Endothelial cell of umbilical vein (primary cell): Measurements from ENCODE around the gene CLEC11A. TPM values are rescaled to one million over a fixed set of nuclear protein-coding genes. Genes with fewer than 3 reads are reported as not detected.

Source experiments
- BruUV-seq: library from RNA; stranded (reverse); fragments of 400-500 nt; replicated peaks from 2 replicates; lab custom pipeline; 2021; lab: Mats Ljungman, UMichigan
- CTCF ChIA-PET: fragments of 300-600, 350-600 bp; sonication (Branson Sonifier 250); formaldehyde crosslinking; loops from one replicate; lab custom pipeline; 2021; ENCODE audit warnings: antibody characterized with exemption, inconsistent platforms; lab: Charles Lee
- POLR2A ChIA-PET: fragments of 300-600, 350-600 bp; sonication (Branson Sonifier 250); formaldehyde crosslinking; loops from one replicate; lab custom pipeline; 2021; ENCODE audit warnings: antibody characterized with exemption, inconsistent platforms; lab: Charles Lee
- DNase-seq: peaks from one replicate; pipeline ENCODE4 v3.0.0-alpha.2; 2011; ENCODE audit warnings: low read depth, low spot score
- FAIRE-seq: peaks from 2 replicates; lab custom pipeline; 2011; peaks lifted over from hg19 to GRCh38; lab: Jason Lieb, UNC
- H2AFZ ChIP-seq: 2 replicates; pipeline ENCODE4 v1.6.0; 2012; ENCODE audit warnings: low read depth, low read length, control low read depth, inconsistent platforms
- H3K27ac ChIP-seq: 2 replicates; pipeline ENCODE4 v1.5.1; 2011; ENCODE audit warnings: low read depth, mild to moderate bottlenecking, control low read depth, low read length, moderate library complexity; ENCODE audit not compliant: insufficient read depth
- H3K27me3 ChIP-seq, 2 experiments: 2 replicates each; pipeline versions ENCODE4 v1.6.0 to v1.6.1; 2011; ENCODE audit warnings: low read length in 2 of 2, mixed read lengths in 1 of 2; ENCODE audit not compliant: control insufficient read depth in 2 of 2, insufficient read depth in 2 of 2
- H3K36me3 ChIP-seq, 2 experiments: 2 replicates in 1 of 2; 3 replicates in 1 of 2; pipeline ENCODE4 v1.5.1; 2011; ENCODE audit warnings: low read length in 2 of 2, mild to moderate bottlenecking in 1 of 2, moderate library complexity in 1 of 2; ENCODE audit not compliant: control insufficient read depth in 2 of 2, insufficient read depth in 2 of 2; ENCODE audit errors: extremely low read depth in 1 of 2
- H3K4me1 ChIP-seq: 3 replicates; pipeline ENCODE4 v1.5.1; 2011; ENCODE audit warnings: mild to moderate bottlenecking, low read length; ENCODE audit not compliant: control insufficient read depth, insufficient read depth; ENCODE audit errors: extremely low read depth
- H3K4me2 ChIP-seq: 2 replicates; pipeline ENCODE4 v1.6.1; 2011; ENCODE audit warnings: low read length, control low read depth, mixed read lengths; ENCODE audit not compliant: insufficient read depth
- H3K4me3 ChIP-seq, 3 experiments: fragments of 200-600 bp in 1 of 3; sonication (generic), shearing (Covaris generic) in 1 of 3; replicated peaks in 1 of 3; 2 replicates each; pipeline ENCODE4 v1.5.1; 2011 to 2016; ENCODE audit warnings: control low read depth in 3 of 3, low read length in 3 of 3, mild to moderate bottlenecking in 2 of 3, inconsistent platforms in 1 of 3, low read depth in 1 of 3, moderate library complexity in 1 of 3; ENCODE audit not compliant: insufficient read depth in 1 of 3
- H3K79me2 ChIP-seq: 2 replicates; pipeline ENCODE4 v1.6.0; 2012; ENCODE audit warnings: low read length, inconsistent platforms; ENCODE audit not compliant: control insufficient read depth, insufficient read depth
- H3K9ac ChIP-seq: replicated peaks from 2 replicates; pipeline ENCODE3; 2011; ENCODE audit warnings: low read length, control low read depth; ENCODE audit not compliant: insufficient read depth; ENCODE audit errors: extremely low read depth
- H3K9me1 ChIP-seq: replicated peaks from 3 replicates; pipeline ENCODE4 v1.6.0; 2011; ENCODE audit warnings: mild to moderate bottlenecking, low read length; ENCODE audit not compliant: control insufficient read depth, insufficient read depth; ENCODE audit errors: extremely low read depth
- H3K9me3 ChIP-seq: replicated peaks from 2 replicates; pipeline ENCODE4 v1.5.1; 2012; ENCODE audit warnings: low read length, inconsistent platforms; ENCODE audit not compliant: control insufficient read depth, insufficient read depth
- H4K20me1 ChIP-seq: replicated peaks from 2 replicates; pipeline ENCODE3; 2011; ENCODE audit warnings: mild to moderate bottlenecking, low read length; ENCODE audit not compliant: control insufficient read depth, insufficient read depth; ENCODE audit errors: extremely low read depth
- EZH2 ChIP-seq: IDR thresholded peaks from 2 replicates; pipeline ENCODE4 v1.6.1; 2012; ENCODE audit warnings: borderline replicate concordance, low read depth, mild to moderate bottlenecking, moderate library complexity, low read length, inconsistent platforms; ENCODE audit not compliant: severe bottlenecking
- FOS ChIP-seq: IDR thresholded peaks from 2 replicates; pipeline ENCODE4 v1.6.1; 2011; ENCODE audit warnings: mild to moderate bottlenecking, low read length, moderate library complexity, borderline replicate concordance; ENCODE audit not compliant: insufficient read depth
- GATA2 ChIP-seq: IDR thresholded peaks from 2 replicates; pipeline ENCODE4 v1.7.0; 2011; ENCODE audit warnings: low read depth, mild to moderate bottlenecking, moderate library complexity, mixed read lengths, low read length; ENCODE audit not compliant: insufficient read length, insufficient read depth
- JUN ChIP-seq: IDR thresholded peaks from 2 replicates; pipeline ENCODE4 v1.6.1; 2011; ENCODE audit warnings: borderline replicate concordance, low read depth; ENCODE audit not compliant: insufficient read length, insufficient read depth
- MYC ChIP-seq: IDR thresholded peaks from one replicate; pipeline ENCODE4 v1.6.1; 2011; ENCODE audit warnings: mild to moderate bottlenecking, low read depth, low read length
- POLR2A ChIP-seq: IDR thresholded peaks from 2 replicates; pipeline ENCODE4 v1.6.1; 2012; ENCODE audit warnings: low read depth, mild to moderate bottlenecking, control low read depth, low read length
- POLR2AphosphoS5 ChIP-seq: IDR thresholded peaks from 2 replicates; pipeline ENCODE4 v1.6.1; 2012; ENCODE audit warnings: low read depth, mild to moderate bottlenecking, control low read depth, low read length, moderate library complexity; ENCODE audit not compliant: insufficient read depth
- dilution Hi-C: fragments of 300-500 bp; cut with MboI; formaldehyde crosslinking; loops from one replicate; pipeline ENCODE4 v1.15.0; 2019; ENCODE audit warnings: low sequenced_read_pairs; ENCODE audit not compliant: extremely low pct_ligation_motif_present
- intact Hi-C: fragments of 100-400 bp; cut with micrococcal nuclease; formaldehyde crosslinking; loops from one replicate; pipeline ENCODE4 v1.10.0; 2022
- polyA plus RNA-seq, 4 experiments: library from polyadenylated mRNA; depleted of rRNA in 3 of 4; stranded (reverse) in 3 of 4; unstranded in 1 of 4; fragments of >200 nt; gene quantifications; 2 replicates each; pipeline versions ENCODE4 v1.2.1 to v1.2.3, GENCODE V29; 2011 to 2012; ENCODE audit warnings: missing spikeins in 1 of 4
- total RNA-seq: library from RNA; stranded (reverse); gene quantifications from 2 replicates; pipeline ENCODE4 v1.2.3, GENCODE V29; 2021
- TF ChIP-seq, protein P1 (sequence below): IDR thresholded peaks from 2 replicates; pipeline ENCODE4 v1.6.1; 2011; ENCODE audit not compliant: insufficient read depth, insufficient read length
- TF ChIP-seq, protein P2 (sequence below), 2 donors: IDR thresholded peaks; 1 replicate in 1 of 2; 2 replicates in 1 of 2; pipeline ENCODE4 v1.5.1; 2011; ENCODE audit warnings: low read length in 2 of 2, mild to moderate bottlenecking in 2 of 2, moderate library complexity in 2 of 2, control low read depth in 1 of 2, inconsistent platforms in 1 of 2, low read depth in 1 of 2; ENCODE audit not compliant: insufficient read depth in 1 of 2; ENCODE audit errors: extremely low read depth in 1 of 2

CLEC11A gene
- total and polyA plus RNA-seq, 2 donors (not counting 3 experiments of a cell fraction or from before 2014, with no cell fraction given), result 10.4 to 30.1 TPM

DNA sequence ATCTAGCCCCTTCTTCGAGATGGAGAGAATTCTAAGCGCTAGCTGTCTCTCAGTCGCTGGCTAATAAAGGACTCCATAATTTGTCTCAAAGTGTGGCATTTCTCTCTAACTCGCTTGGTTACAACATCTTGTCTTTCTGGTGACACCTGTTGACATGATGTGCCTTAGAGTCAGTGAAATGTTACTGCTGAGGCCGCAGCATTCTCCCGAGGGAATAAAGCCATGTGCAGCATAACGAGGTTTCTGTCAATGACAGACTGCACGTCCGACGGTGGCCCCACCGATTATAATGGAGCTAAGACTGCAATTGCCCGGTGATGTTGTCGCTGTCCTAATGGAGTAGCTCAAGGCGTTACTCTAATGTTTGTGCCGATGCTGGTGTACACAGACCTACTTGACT is 26.8 kb downstream of the CLEC11A start:
- H3K9me3 ChIP-seq, result no peaks in the 10 kb centered on the region
- H4K20me1 ChIP-seq, result no peaks in the 10 kb centered on the region
- ChIA-PET CTCF (interaction anchor here (1.4 kb wide), 1 partner anchor 11 kb away, joined by 3 read pairs; no protein-coding TSS in a partner anchor), POLR2A (no interaction called here)
- no TSS peak for BruUV-seq
- peaks cover 0 to 1% of the 10 kb centered on the region in 2 experiments for H3K27me3 ChIP-seq
- H3K36me3 ChIP-seq, result no peaks in the 10 kb centered on the region
- TF ChIP-seq FOS (no peak), POLR2AphosphoS5 (no peak), EZH2 (no peak), JUN (no peak), GATA2 (no peak), POLR2A (no peak), MYC (no peak)
- TF ChIP-seq, protein P1, sequence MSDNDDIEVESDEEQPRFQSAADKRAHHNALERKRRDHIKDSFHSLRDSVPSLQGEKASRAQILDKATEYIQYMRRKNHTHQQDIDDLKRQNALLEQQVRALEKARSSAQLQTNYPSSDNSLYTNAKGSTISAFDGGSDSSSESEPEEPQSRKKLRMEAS, result no peak
- TF ChIP-seq, protein P2, sequence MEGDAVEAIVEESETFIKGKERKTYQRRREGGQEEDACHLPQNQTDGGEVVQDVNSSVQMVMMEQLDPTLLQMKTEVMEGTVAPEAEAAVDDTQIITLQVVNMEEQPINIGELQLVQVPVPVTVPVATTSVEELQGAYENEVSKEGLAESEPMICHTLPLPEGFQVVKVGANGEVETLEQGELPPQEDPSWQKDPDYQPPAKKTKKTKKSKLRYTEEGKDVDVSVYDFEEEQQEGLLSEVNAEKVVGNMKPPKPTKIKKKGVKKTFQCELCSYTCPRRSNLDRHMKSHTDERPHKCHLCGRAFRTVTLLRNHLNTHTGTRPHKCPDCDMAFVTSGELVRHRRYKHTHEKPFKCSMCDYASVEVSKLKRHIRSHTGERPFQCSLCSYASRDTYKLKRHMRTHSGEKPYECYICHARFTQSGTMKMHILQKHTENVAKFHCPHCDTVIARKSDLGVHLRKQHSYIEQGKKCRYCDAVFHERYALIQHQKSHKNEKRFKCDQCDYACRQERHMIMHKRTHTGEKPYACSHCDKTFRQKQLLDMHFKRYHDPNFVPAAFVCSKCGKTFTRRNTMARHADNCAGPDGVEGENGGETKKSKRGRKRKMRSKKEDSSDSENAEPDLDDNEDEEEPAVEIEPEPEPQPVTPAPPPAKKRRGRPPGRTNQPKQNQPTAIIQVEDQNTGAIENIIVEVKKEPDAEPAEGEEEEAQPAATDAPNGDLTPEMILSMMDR (IDR thresholded peaks at IDR 0.05; ENCODE audit: extremely low read depth in 1 of 2, insufficient read depth in 1 of 2, low read depth in 1 of 2, low read length in 2 of 2), result no peak
- dilution Hi-C loops (no loop called here), intact Hi-C loops (no loop called here)
- H3K27ac ChIP-seq, result no peak overlapping the region
- H3K9ac ChIP-seq, result no peak overlapping the region
- no peaks in the 10 kb centered on the region for H3K4me1 ChIP-seq
- no peak overlapping the region for H3K4me3 ChIP-seq
- no peak overlapping the region for H3K4me2 ChIP-seq
- no peaks in the 10 kb centered on the region for H3K9me1 ChIP-seq
- H3K79me2 ChIP-seq, result no peaks in the 10 kb centered on the region
- FAIRE-seq (no peak), DNase-seq (no peak)
- no peak overlapping the region for H2AFZ ChIP-seq
